ENCODE results near the gene ASTL.

DNA sequence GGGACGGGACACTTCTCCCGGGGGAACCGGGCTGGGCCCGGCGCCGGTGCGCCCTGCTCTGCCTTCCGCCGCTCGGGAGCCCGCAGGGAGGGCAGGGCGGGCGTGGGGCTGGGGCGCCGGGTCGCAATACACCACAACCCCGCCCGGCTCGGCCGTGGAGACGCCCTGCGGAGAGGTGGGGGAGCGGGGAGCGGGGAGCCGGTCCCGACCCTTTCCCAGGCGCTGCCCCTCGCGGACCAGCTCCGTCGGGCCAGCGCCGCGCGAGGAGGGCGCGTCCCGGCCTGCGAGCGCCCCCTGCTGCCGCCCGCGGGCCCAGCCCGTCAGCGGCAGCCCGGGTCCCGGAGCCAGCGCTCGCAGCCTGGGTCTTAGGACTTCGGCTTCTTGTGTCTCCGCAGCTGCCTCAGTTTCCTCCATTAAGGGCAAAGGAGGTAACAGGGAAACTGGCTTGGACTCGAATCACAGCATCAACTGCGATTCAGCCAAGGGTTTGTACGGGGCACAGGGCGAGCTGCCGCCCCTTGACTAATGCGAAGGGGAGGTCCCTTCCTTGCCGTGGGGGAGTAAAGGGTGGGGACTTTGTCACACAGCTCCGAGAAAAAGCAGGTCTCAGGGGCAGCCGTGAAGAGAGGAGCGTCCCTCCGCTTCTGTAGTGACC, 21.3 kb downstream of the ASTL start:
- TF ChIP-seq, protein P1, sequence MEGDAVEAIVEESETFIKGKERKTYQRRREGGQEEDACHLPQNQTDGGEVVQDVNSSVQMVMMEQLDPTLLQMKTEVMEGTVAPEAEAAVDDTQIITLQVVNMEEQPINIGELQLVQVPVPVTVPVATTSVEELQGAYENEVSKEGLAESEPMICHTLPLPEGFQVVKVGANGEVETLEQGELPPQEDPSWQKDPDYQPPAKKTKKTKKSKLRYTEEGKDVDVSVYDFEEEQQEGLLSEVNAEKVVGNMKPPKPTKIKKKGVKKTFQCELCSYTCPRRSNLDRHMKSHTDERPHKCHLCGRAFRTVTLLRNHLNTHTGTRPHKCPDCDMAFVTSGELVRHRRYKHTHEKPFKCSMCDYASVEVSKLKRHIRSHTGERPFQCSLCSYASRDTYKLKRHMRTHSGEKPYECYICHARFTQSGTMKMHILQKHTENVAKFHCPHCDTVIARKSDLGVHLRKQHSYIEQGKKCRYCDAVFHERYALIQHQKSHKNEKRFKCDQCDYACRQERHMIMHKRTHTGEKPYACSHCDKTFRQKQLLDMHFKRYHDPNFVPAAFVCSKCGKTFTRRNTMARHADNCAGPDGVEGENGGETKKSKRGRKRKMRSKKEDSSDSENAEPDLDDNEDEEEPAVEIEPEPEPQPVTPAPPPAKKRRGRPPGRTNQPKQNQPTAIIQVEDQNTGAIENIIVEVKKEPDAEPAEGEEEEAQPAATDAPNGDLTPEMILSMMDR (conservative IDR thresholded peaks at IDR 0.05), result peak; percentile 95
- no peak for TF ChIP-seq ZFX (IDR thresholded peaks at IDR 0.05)
